Progenitor cell of endocrine pancreas (in vitro differentiated cells): ENCODE data around the gene PHYKPL. TPM values are rescaled to one million over a fixed set of nuclear protein-coding genes. Genes with fewer than 3 reads are reported as not detected.

Experiments used
- DNase-seq: peaks from one replicate; pipeline ENCODE4 v3.0.0; 2021; ENCODE audit warnings: low spot score; ENCODE audit not compliant: unreplicated experiment
- H3K27ac Mint-ChIP-seq: 2 replicates; pipeline ENCODE4 v1.8.0; 2021; ENCODE audit warnings: mild to moderate bottlenecking, moderate library complexity, mixed read lengths
- H3K27me3 Mint-ChIP-seq: 2 replicates; pipeline ENCODE4 v1.8.0; 2021; ENCODE audit warnings: mixed read lengths
- H3K36me3 Mint-ChIP-seq: 2 replicates; pipeline ENCODE4 v1.8.0; 2022; ENCODE audit warnings: mixed read lengths; ENCODE audit not compliant: insufficient read depth
- H3K4me1 Mint-ChIP-seq: 2 replicates; pipeline ENCODE4 v1.8.0; 2021; ENCODE audit warnings: low read depth, mixed read lengths
- H3K4me3 Mint-ChIP-seq: 2 replicates; pipeline ENCODE4 v1.8.0; 2021; ENCODE audit warnings: low read depth, mild to moderate bottlenecking, moderate library complexity, mixed read lengths
- H3K9me3 Mint-ChIP-seq: 2 replicates; pipeline ENCODE4 v1.8.0; 2021; ENCODE audit warnings: low read depth, mixed read lengths
- total RNA-seq: library from RNA; stranded (reverse); gene quantifications from 2 replicates; pipeline ENCODE4 v1.2.1, GENCODE V29; 2021
- TF ChIP-seq, protein P1 (sequence below): fragments of 200-600 bp; sonication (generic); IDR thresholded peaks from one replicate; pipeline ENCODE4 v1.5.0; 2021; ENCODE audit warnings: antibody characterized with exemption, mild to moderate bottlenecking; ENCODE audit not compliant: unreplicated experiment

The PHYKPL gene
- total RNA-seq, 1 donor from 2014 or later = 113 TPM

DNA sequence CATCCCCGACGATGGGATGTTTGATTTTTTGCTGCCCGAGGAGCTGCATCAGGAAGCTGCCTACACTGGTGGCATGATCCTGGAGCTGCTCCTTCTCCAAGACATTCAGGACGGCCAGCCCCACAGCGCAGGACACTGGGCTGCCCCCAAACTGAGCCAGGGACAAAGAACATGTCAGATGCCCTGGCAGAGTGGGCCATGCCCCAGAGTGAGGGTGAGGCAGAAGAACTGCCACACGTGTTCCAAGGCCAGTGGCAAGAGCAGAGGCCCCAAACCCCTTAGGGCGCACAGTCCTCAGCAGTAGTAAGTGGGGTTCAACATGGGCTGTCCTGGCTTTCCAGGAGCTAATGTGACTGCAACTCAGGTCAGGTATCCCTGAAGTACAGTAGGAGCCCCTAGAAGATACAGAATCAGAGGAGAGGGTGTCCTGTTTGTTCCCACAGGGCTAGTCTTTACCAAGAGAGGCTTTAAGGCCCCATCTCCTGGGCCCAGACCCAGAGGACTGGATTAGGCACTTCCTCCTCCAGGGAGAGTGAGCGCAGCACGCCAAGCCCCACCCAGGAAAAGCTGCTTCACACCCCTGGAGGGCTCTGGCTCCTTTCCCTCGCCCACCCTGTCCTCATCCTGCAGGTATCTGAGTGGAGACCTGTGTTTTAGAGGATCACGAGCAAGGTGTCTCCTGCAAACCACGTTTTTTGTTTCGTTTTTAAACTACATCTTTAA lies 17.2 kb downstream of the PHYKPL start:
- DNase-seq = no peak
- Mint-ChIP-seq H3K27ac (peak overlapping the region; percentile 52), H3K27me3 (no peaks in the 10 kb centered on the region), H3K36me3 (peaks cover 16% of the 10 kb centered on the region), H3K9me3 (no peaks in the 10 kb centered on the region), H3K4me1 (no peaks in the 10 kb centered on the region), H3K4me3 (no peak overlapping the region)
- TF ChIP-seq, protein P1, sequence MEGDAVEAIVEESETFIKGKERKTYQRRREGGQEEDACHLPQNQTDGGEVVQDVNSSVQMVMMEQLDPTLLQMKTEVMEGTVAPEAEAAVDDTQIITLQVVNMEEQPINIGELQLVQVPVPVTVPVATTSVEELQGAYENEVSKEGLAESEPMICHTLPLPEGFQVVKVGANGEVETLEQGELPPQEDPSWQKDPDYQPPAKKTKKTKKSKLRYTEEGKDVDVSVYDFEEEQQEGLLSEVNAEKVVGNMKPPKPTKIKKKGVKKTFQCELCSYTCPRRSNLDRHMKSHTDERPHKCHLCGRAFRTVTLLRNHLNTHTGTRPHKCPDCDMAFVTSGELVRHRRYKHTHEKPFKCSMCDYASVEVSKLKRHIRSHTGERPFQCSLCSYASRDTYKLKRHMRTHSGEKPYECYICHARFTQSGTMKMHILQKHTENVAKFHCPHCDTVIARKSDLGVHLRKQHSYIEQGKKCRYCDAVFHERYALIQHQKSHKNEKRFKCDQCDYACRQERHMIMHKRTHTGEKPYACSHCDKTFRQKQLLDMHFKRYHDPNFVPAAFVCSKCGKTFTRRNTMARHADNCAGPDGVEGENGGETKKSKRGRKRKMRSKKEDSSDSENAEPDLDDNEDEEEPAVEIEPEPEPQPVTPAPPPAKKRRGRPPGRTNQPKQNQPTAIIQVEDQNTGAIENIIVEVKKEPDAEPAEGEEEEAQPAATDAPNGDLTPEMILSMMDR = no peak

DNA sequence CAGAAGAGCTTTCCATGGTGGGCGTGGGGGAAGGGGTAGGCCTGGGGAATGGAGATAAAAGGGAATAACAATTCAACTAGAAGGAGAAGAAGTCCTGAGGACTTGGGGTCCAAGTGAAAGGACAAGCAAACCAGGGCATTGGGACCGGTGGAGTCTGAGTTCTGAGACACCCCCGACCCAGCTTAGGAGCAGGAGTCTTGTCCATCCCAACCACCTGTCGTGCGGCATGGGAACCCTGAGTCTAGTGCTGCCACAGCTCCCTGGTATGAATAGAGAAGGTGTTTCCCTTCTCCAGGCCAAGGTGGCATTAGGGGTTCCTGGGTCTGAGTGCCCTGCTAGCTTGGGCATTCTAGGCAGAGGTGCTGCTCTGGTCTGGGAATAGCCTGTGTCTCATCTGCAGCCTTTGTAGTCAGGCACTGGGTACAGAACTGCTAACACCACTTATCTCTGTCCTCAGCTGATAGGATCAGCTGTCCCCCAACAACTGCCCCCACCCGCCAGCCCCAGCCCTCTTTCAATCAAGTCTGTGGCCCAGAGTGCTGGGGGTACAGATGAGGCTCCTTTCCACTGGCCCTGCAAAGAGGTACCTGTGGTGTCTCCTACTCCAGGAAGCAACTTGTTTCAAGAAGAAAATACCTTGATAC lies 18.3 kb downstream of the PHYKPL start:
- Mint-ChIP-seq H3K4me3 (no peak overlapping the region), H3K4me1 (no peaks in the 10 kb centered on the region), H3K27ac (peak overlapping the region; percentile 62), H3K27me3 (no peaks in the 10 kb centered on the region), H3K9me3 (no peaks in the 10 kb centered on the region), H3K36me3 (peaks cover 22% of the 10 kb centered on the region)
- no peak for DNase-seq
- TF ChIP-seq, protein P1 = no peak

DNA sequence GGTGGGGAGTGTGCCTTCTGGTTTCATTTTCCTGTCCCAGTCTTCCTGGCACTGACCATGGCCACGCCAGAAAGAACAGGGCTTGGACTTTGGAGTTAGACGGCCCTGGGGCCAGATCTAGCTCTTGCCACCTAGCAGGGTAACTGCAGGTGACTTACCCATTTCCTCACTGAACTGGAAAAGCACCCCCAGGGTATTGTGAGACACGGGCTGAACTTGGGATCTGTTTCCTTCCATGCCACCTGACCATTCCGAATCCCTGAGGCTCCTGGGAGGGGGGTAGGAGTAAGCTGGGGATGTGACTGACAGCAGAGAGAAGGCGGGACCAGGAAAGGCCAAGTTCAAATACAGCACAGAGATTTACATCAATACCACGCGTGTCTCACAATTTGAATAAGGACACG lies 18.9 kb downstream of the PHYKPL start:
- Mint-ChIP-seq H3K4me3 (no peak overlapping the region), H3K27me3 (no peaks in the 10 kb centered on the region), H3K4me1 (no peaks in the 10 kb centered on the region), H3K36me3 (peaks cover 25% of the 10 kb centered on the region), H3K9me3 (no peaks in the 10 kb centered on the region), H3K27ac (peak overlapping the region; percentile 57)
- no peak for DNase-seq
- TF ChIP-seq, protein P1 = no peak

DNA sequence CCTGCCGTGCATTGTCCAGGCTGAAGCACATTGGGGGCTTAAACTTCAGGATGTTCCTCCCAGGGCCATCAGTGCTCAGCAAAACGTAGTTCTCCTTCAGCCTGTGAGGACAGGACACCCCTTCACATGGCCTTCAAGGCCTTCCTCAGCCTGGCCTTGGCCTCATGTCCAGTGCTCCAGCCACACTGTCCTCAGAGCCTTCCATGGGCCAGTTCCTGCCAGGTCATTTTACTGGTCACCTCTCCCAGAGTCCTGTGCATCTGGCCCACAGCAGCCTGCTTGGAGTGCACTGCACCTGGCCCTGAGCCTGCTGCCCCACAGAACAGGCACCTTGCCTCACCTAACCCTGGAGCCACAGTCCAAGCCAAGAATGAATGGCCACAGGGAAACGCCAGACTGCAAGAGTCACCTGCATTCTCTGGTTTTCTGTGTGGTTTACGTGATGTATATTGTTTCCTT lies 19.6 kb downstream of the PHYKPL start:
- Mint-ChIP-seq H3K27me3 (no peaks in the 10 kb centered on the region), H3K36me3 (peaks cover 25% of the 10 kb centered on the region), H3K27ac (peak overlapping the region; percentile 45), H3K4me3 (no peak overlapping the region), H3K4me1 (peaks cover under 1% of the 10 kb centered on the region), H3K9me3 (no peaks in the 10 kb centered on the region)
- TF ChIP-seq, protein P1 = no peak
- DNase-seq = no peak

DNA sequence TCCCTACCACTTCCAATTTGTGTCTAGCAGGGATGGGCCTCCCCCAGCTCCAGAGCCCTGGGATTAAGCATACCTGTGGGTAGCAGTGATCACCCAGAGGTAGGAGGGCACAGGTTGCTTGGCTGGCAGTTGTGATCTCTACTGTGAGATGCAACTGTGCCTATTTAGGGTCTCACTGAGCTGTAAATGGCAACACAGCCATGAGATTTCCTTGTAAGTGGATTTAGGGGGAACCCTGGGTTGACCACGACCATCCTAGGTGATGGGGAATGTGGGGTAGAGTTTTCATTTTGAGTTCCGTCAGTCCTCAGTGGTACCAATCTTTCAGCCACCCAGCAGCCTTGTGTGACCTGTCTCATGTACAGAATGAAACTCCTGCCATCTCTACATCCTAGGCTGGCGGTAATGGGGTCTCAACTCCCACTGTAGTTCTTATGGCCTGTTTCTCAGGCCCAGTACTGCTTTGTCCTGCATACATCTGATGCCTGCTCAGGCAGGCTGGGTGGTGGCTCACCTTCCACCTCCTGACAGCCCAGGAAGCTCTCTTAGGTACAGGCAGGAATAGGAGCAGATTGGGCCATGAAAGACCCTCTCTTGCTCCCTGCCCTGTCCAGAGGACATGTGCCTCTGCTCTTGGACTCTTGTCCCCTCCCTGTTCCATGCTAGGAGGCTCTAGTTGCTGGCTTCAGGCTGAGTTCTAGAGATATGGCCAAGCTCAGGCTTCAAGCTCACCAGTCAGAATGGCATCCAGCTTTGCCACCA lies 20.2 kb downstream of the PHYKPL start:
- TF ChIP-seq, protein P1 = no peak
- Mint-ChIP-seq H3K4me3 (no peak overlapping the region), H3K27ac (peak overlapping the region; percentile 45), H3K27me3 (no peaks in the 10 kb centered on the region), H3K4me1 (peaks cover 4% of the 10 kb centered on the region), H3K9me3 (no peaks in the 10 kb centered on the region), H3K36me3 (peaks cover 27% of the 10 kb centered on the region)
- DNase-seq = no peak
